ENCODE measurements around the gene NAE1.

Gene NAE1

DNA sequence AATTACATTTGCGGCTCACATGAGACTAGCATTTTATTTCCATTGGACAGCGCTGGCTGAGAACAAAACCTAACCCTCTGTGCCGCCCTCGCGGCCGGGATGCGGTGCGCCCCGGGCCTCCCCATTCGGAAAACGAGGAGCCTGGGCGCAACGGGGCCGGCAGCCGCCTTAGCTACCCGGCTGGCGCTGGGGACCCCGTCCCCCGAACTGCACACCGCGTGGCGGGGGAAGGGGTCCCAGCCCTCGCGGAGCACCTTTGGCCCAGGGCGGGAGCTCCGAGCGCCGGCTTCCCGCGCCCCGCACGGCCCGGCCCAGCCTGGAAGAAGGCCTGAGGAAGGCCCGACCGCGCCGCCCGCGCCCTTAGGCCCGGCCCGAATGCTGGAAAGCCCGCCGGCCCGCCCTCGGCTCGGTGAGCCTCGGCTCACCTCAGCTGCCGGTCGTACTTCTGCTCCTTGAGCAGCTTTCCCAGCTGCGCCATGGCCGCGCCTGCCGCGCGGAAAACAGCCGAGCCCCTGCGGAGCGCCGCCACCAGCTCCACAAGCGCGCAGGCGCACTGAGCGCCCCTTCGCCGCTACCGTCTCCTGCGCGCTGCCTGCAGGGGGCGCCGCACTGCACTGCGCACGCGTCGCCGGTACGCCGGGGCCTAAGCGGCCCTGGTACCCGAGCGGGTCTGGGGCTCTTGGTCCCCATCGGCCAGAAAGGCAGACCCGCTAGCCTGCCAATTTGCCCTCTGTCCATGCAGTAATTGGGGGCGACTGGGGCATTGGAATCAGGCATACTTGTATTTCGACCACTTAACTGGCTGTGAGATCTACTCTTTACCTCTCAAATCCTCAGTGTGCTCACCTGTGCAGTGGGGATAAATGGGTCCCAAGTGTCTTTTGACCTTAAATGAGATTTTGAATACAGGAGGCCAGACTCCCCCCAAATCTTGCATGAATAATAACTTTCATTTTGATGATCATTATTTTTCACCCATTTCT, at the start of gene NAE1:
TSS of gene NAE1 (minus strand) at position 555 of the 983 bp plus-strand sequence. CDS start at position 478, 77 bp downstream.
- TF ChIP-seq, protein P1, sequence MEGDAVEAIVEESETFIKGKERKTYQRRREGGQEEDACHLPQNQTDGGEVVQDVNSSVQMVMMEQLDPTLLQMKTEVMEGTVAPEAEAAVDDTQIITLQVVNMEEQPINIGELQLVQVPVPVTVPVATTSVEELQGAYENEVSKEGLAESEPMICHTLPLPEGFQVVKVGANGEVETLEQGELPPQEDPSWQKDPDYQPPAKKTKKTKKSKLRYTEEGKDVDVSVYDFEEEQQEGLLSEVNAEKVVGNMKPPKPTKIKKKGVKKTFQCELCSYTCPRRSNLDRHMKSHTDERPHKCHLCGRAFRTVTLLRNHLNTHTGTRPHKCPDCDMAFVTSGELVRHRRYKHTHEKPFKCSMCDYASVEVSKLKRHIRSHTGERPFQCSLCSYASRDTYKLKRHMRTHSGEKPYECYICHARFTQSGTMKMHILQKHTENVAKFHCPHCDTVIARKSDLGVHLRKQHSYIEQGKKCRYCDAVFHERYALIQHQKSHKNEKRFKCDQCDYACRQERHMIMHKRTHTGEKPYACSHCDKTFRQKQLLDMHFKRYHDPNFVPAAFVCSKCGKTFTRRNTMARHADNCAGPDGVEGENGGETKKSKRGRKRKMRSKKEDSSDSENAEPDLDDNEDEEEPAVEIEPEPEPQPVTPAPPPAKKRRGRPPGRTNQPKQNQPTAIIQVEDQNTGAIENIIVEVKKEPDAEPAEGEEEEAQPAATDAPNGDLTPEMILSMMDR (IDR thresholded peaks at IDR 0.05): peak; percentile 99

DNA sequence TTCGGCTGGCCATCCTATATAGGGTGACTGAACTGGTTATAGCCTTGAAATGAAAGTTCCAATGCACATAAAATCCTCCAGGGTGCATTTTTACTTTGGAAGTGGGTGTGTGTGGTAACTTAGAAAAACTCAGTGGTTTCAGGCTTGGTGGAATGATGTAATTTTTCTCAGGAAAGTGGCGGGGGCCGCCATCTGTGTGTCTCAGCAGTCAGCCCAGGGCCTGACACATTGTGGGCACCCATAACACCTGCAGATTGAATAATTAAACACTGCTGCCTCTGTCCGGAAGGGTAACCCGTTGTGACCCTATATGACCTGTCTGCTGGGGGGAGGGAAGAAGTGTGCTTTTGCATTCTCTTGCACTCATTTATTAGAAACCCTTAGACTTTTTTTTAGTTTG, 47.3 kb upstream of the NAE1 start:
- TF ChIP-seq, protein P1 (IDR thresholded peaks at IDR 0.05): no peak

GRCh38 chr16:66874079-66874775, 43.5 kb upstream of the NAE1 start:
- TF ChIP-seq, protein P1 (IDR thresholded peaks at IDR 0.05): no peak

GRCh38 chr16:66873685-66874055, 42.9 kb upstream of the NAE1 start:
- TF ChIP-seq, protein P1 (IDR thresholded peaks at IDR 0.05): no peak

DNA sequence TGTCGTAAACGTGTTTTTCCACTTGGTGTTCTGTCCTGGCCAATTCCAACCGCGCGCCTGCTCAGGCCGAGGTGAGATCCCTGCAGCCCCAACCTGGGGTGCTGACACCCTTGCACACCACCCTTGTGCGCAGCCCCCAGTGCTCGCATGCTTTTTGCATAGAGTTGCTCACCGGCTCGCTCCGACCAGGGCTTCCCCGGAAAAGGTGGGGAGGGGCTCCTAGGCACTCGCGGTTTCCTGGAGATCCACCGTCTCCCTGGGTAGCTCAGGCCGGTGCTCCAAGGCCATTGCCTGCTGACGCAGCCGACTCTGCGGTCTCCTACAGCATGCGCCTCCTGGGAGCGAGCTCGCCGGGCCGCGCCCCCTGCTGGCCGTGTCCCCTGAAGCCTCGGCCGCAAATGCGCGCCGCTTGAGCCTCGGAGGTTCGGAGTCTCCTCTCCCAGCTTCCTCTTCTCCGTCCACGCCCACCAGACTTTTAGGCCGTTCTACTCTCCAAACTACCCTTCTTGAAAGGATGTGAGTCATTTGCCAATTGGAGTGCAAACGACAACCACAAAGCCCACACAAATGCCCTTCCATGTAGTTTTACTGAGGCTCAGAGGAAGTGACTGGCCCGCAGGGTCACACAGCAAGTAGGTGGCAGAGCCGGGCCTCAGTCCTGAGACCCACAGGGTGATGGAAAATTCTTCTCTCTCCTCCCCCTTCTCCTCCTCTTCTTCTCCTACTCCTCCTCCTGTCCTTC, 42.3 kb upstream of the NAE1 start:
- TF ChIP-seq, protein P1 (IDR thresholded peaks at IDR 0.05): peak; percentile 97

- TF ChIP-seq, protein P1 (IDR thresholded peaks at IDR 0.05): no peak
These were observed 41.8 kb upstream of the NAE1 start for GRCh38 chr16:66872559-66872942.

GRCh38 chr16:66871840-66872239, 41.1 kb upstream of the NAE1 start:
- TF ChIP-seq, protein P1 (IDR thresholded peaks at IDR 0.05): no peak
